K562 (cell line): ENCODE data around the gene ATP8A1. TPM values are rescaled to one million over a fixed set of nuclear protein-coding genes. Genes with fewer than 3 reads are reported as not detected.

ENCODE experiments used
- NUFIP1 ChIP-seq: fragments of 450-650 bp; IDR thresholded peaks from 2 replicates; pipeline ENCODE4 v1.6.1; 2018; ENCODE audit not compliant: partially characterized antibody
- POLR2AphosphoS2 ChIP-seq: IDR thresholded peaks from 2 replicates; pipeline ENCODE4 v1.6.1; 2012; ENCODE audit warnings: low read length, improper control_type of control experiment
- ZBTB40 ChIP-seq, 2 experiments: fragments of 450-650 bp in 1 of 2; sonication (generic) in 1 of 2; formaldehyde crosslinking in 1 of 2; IDR thresholded peaks; 2 replicates each; pipeline versions ENCODE4 v1.7.1 to v1.9.0; 2016 to 2022; ENCODE audit warnings: inconsistent platforms in 1 of 2, mild to moderate bottlenecking in 1 of 2, missing genetic modification reagents in 1 of 2
- polyA plus RNA-seq, 8 experiments: library from polyadenylated mRNA; depleted of rRNA in 4 of 8; stranded (reverse) in 5 of 8; unstranded in 3 of 8; fragments of >200 nt; fragmentation: Nextera tagmentation in 2 of 8; fragmentation: Illumina TruSeq in 1 of 8; extraction: Ambion mirVana in 2 of 8; extraction: Trizol in 1 of 8; gene quantifications; 2 replicates each; pipeline versions ENCODE4 v1.2.1 to v1.2.3, GENCODE V29; 2011 to 2014; ENCODE audit warnings: inconsistent platforms in 1 of 8, missing spikeins in 1 of 8
- total RNA-seq, 7 experiments: library from RNA; depleted of rRNA in 6 of 7; stranded (reverse); fragments of >200 nt in 6 of 7; fragmentation: Illumina TruSeq in 2 of 7; extraction: Trizol in 2 of 7; gene quantifications; 2 replicates each; pipeline versions ENCODE4 v1.2.1 to v1.2.3, GENCODE V29; 2011 to 2021; ENCODE audit warnings: low replicate concordance in 1 of 7

The ATP8A1 gene
- total and polyA plus RNA-seq, 9 of the 15 experiments (the other 6 are each of a cell fraction or from before 2014, with no cell fraction given) = 0.05 to 0.29 (median 0.07) TPM; not detected in 2

- TF ChIP-seq ZBTB40 (IDR thresholded peaks at IDR 0.05) (no peak), ZBTB40 (CRISPR knock-in tag; IDR thresholded peaks at IDR 0.05) (no peak), POLR2AphosphoS2 (no peak), NUFIP1 (no peak)
- TF ChIP-seq, all 486 proteins: peak for 0
Measured at GRCh38 chr4:42646999-42647541, 9.8 kb downstream of the ATP8A1 start (continued).
